Mucosa of gallbladder (tissue), 1 donor: ENCODE results near the gene LMBRD2. TPM values are rescaled to one million over a fixed set of nuclear protein-coding genes. Genes with fewer than 3 reads are reported as not detected.

Source experiments
- DNase-seq: peaks from one replicate; pipeline ENCODE4 v3.0.0-alpha.2; 2020; ENCODE audit warnings: low spot score
- total RNA-seq: library from RNA; stranded (reverse); gene quantifications from one replicate; pipeline ENCODE4 v1.2.1, GENCODE V29; 2021
- donor health status: DM: no; HTN: no; CAD: no.

LMBRD2 gene
- total RNA-seq, 1 donor from 2014 or later, result 13.9 TPM

DNA sequence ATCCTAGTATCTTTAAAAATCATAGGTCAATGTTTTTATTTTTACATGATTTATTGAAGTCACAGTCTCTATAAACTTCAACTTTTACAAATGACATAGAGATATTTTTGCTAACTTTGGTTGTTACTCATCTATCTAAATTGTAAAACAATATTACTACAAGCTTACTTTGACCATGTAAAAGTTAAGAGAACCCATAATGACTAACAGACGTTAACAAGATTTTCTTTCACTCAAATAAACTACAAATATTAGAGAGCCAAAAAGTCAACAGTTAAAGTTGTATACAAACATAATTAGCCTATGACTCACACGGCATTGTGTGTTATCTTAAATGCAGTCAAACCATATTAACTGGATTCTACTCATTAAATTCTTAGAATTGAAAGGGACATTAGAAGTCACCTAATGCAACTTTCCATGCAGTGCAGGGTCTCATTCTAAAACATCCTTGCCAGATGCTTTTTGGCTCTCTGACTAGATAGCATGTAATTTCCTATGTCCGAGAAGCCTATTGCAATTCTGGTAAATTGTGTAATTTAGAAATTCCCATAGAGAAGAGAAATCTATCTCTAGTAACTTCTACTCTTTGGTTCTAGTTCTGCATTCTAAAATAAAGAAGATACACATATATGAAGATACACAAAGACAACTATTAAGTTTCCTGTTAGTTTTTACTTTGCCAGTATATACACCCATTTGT lies 42.8 kb downstream of the LMBRD2 start:
- no peak for DNase-seq

DNA sequence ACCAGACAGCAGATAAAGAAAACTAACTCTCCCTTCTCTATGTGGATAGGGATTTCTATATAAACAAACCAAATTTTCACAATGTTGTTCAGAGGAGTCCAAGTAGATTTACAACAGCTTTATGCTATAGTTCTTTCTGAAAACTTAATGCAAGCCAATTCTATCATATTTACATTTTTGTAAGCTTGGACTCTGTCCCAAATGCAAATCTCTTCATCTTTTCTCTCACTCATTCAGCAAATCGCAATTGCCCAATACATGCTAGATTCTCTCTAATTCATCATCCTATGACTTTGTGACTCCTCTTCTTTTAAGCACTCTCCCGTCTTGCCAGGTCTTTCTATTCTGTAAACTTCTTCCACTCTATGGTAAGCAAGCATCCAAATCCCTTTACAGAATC lies 45.9 kb downstream of the LMBRD2 start:
- DNase-seq, result no peak

DNA sequence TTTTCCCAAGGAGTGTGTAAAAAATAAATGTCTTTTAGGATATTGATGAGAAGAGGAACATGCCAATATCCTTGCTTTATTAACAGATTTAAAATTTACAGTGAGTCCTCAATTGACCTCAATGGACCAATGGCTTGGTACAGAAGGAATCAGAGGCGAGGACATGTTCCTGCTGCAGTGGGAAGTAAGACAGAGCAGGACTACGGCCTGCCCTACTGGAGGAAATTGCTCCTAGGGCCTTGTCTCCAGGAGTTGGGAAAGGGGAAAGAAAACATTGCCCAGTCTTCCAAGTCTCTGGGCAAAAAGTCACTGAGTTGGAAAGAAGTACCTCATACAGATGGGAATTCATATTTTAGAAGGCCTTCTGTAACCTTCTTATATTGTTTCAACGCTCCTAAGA lies 51.9 kb downstream of the LMBRD2 start:
- no peak for DNase-seq

DNA sequence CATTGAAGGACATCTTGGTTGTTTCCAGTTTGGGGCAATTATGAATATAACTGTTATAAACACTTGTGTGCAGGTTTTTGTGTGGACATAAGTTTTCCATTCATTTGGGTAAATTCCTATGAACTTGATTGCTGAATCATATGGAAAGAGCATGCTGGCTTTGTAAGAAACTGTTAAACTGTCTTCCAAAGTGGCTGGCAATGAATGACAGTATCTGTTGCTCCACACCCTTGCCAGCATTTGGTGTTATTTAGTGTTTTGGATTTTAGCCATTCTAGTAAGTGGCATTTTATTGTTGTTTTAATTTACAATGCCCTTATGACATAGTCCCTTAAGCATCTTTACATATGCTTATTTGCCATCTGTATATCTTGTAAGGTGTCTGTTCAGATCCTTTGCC lies 55.2 kb downstream of the LMBRD2 start:
- no peak for DNase-seq

DNA sequence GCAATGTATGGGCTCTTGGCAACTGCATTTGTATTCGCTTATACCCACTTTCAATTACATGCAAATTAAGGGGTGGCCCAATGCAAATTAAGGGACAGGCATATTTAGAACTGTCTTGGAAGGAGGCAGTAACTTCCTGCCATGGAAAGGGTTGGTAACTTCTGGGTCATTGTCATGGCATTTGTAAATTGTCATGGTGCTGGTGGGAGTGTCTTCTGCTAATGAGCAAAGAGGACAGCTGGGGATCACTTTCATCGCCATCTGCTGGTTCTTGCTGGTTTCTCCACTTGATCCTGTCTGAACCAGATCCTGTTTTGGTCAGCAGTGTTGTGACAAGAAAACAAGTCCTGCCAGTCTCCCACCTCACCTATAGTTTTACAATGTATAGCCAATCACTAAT lies 61.7 kb downstream of the LMBRD2 start:
- DNase-seq, result no peak

DNA sequence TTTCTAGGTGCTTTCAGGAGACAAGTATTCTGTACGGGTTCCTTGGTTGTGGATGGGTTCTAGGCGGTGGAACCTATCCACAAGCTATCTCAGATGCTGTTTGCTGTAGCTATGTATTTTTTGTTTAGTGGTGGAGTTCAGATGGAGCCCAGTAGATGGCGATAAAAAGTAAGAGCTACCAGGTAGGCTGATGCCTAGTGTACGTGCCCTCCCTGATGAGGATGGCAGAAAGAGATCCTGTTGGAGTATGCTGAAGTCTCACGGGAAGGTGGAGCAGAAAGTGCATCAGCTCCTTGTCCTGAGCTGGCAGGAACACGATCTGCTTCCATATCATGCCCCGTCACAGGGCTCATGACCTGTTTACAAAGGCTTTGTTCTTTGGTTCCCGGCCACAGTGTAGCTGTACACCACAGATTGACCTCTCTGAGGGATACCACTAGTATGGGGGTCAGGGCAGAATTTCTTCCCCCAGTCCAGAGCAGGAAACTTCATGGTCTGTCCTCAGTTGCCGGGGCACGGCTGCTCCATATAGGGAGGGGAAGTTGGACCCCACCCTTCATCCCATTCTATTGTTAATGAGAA lies 72.4 kb downstream of the LMBRD2 start:
- DNase-seq, result peak; percentile 28

DNA sequence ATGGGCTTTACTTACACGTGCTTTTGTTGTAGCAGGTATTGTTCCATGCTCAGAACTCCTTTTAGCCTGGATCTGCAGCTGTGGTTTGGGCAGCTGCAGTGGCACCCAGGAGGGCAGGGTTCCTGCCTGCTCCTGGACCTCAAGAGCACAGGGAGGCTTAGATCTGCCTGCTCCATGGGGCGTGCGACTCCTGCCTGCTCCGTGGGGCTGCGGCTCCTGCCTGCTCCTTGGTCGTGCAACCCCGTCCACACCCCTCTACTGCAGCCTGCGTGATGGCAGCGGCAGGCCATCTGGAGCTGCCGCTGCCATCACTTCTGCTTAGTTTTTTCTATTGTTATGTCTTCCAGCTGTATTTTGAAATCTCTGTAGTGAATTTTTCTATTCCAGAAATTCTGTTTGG lies 73.3 kb downstream of the LMBRD2 start:
- DNase-seq, result no peak

DNA sequence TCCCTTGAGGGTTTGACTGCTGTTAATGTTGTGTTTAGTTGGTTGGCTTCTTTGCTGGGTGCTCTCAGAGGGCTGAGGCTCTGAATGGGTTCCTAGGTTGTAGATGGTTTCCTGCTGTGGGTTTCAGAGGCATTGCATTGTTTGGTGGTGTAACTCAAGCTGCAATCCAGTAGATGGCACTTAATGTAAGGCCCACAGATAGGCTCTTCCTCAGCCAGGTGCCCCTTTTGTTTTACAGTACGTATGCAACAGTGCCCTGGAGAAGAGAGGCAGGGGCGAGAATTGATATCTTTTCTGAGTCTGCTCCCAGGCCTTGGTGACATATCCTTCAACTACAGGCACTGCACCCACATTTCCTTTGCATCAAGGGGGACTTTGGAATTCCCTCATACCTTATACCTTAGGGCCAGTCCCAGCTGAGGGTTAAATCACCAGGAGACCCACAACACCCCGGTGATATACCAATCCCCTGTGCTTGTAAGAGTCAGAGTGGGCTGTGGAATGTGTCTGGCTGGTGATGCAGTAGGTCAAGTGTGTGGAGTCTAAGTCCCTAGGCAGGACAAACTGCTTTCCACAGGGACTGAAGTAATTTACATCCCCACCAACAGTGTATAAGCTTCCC lies 78.0 kb downstream of the LMBRD2 start:
- DNase-seq, result no peak

DNA sequence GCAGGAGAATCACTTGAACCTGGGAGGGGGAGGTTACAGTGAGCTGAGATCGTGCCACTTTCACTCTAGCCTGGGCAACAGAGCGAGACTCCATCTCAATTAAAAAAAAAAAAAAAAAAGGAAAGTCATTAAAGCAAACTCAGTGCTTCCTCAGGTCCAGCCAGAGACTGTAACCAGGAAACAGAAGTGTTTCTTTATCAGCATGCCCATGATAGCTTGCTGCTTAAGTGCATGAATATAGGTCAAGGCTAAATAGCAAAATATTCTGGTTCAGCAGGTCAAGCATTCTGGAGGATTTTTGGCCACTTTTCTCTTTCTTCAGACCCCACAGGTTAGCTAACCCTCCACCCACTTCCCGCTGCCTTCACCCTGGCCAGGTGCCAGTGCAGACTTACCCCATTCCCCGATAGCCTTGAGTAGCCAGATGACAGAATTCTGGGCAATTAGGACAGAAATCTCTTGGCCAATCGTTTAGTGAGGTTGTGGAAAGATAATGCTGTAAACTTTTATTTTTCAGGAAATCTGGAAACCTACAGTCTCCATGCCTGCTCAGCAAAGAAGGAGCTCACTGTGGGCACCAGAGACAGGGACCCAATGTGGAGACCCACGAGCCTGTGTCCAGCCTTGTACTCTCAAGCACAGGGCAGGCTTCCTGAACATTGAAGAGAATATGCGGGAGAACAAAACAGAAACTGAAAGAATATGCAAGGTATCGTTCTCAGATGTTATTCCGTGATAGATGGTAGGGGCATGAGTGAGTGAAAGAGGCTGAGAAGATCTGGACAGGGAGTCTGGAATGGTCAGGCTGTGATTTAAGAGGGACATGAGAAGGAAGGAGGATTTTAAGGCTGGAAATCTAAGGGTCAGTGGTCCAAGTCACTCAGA lies 80.8 kb downstream of the LMBRD2 start:
- DNase-seq, result no peak

DNA sequence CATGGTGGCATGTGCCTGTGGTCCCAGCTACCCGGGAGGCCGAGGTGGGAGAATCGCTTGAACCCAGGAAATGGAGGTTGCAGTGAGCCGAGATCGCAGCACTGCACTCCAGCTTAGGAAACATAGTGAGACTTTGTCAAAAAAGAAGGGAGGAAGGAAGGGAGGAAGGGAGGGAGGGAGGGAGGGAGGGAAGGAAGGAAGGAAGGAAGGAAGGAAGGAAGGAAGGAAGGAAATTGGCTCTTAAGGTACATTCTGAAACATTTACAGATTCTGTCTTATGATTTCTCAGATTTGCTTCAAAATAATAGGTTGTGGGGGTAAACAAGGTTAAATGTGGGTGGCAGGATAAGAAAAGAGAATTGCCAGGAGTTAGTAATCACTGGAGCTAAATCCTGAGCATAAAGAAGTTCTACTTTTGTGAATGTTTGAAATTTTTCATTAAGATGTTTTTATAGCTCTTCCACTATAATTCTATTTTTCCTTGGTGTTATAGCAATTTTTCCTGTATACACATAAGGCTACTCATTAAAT lies 82.9 kb downstream of the LMBRD2 start:
- DNase-seq, result no peak

DNA sequence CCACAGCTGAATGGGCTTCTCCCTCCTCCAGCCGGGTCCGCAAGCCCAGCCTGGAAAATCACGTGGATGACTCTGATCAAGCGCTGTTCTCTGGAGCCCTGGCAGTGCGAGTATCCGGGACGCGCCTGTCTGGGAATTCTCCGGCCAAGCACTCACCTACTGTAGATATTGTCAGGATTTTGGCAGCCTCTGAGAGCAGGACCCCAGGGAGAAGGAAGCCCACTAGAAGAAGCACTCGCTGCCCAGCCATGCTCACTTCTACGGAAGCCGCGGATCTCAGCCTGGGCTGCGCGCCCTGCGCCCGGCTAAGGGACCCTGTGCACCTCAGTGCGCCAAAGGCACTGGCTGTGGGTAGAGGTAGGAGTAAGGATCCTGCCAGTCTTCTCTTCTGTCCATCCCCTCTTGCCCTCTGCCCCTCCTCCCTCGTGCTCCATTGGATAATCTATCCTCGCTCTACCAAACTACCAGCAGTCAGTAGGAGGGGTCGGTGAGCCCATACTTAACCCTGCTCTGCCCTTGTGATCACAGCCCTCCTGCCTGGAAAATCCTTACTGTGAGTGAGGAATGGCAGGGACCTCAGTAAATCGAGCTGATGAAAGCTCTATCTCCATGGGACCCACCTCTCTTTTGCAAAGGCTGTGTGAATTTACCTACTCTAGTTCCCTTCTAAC lies 85.0 kb downstream of the LMBRD2 start, which contains the start of gene UGT3A2:
Gene UGT3A2, minus strand, starts transcription at position 343 of the 671 bp plus-strand sequence. Its CDS starts 93 bp downstream, at position 250.
- DNase-seq, result no peak

DNA sequence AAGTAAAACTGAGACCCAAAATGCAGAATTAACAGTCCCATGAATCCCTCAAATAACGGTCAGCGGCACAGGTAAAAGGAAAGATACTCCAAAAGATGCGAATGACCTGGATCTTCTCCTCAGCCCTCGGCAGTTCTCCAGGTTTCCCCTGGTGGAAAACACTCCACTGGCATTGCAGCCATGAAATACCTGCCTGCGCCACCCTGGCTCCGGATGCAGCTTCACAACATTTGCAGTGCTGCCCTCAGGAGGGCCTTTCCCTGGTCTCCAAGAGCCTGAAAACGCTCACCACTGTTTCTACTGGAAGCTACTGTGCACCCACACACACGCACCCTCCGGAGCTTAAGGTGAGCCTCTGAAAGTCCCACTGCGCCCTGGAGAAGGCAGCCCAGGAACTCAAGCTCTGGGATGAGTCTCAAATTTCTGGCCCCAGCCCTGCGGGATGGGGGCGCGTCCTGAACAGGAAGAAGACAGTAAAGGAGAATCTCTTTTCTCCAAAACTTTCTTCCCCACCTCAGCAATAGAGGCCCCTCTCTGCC lies 85.6 kb downstream of the LMBRD2 start:
- DNase-seq, result no peak

DNA sequence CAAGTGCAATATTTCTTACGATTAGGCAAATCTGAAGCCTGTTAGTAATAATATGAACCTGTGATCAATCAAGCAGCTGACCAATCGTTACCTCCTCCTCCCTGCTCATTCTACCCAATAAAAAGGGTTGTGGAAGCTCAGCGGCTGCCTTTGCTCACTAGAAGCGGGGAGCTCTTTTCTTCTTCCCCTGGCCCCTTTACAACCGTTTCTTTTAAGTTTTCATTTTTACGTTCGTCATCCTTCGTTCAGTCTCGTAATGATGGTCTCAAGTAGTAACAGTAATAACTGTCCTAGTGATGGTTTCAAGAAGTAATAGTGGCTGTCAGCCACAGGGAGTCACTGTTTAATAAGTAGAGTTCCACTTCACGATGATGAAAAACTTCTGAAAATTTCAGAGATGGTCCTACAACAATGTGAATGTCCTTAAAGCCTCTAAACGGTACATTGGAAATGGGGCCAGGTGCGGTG lies 91.2 kb downstream of the LMBRD2 start:
- DNase-seq, result no peak

DNA sequence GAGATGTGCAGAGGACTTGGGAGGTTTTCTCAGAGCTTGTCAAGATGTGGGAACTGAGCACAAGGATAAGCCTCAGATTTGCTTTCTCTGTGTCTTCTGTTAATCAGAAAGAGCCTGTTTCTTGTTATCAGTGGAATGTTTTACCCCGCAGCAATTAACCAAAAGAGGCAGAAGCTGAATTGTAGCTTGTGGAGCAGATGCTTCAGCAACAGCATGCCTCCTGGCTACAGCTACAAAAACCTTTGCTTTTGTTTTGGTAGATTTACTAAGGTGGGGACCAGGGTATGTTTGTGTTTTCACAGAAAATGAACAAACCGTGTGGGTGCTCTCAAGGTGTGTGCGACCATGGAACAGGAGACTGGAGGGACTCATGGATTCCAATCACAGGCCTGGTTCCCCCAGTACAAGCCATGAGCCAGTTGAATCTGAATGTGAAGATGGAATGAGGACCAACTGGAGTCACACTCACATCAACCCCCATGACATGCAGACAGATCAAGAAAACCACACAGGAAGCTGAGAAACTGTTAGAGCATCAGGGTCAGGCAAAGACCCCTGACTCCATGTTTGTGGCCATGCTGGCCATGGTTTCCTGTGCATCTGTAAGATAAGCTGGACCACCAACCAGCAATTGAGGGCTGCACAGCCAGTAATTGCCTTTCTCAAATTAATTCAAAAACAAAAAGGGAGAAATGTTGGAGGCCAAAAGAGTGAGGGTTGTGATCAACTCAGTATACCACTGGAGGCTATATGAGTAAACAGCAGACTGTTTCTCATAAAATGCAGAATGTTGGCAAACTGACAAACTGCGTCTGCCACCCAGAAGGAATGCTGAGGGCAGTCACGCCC lies 91.9 kb downstream of the LMBRD2 start:
- no peak for DNase-seq

DNA sequence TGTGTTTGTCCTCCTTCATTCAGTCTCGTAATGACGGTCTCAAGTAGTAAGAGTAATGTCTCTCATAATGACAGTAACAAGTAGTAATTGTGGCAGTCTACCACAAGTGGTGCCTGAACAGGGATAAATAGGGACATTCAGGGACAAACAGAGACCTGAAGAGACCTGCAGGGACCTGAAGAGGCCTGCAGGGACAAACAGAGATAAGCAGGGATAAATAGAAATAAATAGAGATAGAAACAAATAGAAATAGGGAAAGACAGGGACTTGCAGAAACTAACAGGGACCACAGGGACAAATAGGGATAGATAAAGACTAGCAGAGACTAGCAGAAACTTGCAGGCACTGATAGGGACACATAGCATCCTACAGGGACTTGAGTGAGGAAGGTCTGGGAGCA lies 92.9 kb downstream of the LMBRD2 start:
- DNase-seq, result no peak

DNA sequence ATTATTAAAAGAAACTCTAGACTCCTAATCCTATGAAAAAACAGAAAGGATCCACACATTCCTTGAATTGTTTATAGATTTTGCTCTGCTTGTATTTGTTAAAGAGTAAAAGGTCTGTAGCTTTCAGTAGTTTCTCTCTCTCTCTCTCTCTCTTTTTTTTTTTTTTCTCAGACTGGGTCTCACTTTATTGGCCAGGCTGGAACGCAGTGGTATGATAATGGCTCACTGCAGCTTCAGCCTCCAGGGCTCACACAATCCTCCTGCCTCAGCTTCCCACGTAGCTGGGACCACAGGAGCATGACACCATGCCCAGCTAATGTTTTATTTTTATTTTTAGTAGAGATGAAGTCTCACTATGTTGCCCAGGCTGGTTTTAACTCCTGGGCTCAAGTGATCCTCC lies 94.3 kb downstream of the LMBRD2 start:
- no peak for DNase-seq

DNA sequence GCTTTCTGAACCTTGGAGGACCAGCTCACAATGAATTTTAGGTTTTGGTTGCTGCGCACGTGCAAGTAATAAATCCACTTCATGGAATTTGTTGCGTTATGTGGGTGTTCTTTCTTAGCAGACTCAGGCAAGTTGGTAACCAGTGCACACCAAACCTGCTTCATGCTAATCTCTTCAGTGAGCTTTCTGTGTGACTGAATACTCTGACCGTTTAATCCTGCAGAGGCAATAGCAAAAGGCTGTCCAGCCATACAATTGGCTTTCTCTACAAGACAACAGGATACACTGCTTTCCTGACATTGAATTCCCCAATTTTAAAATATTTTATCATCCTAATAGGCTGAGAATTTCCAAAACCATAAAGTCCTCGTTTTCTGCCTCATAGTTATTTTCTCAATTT lies 95.3 kb downstream of the LMBRD2 start:
- DNase-seq, result no peak

DNA sequence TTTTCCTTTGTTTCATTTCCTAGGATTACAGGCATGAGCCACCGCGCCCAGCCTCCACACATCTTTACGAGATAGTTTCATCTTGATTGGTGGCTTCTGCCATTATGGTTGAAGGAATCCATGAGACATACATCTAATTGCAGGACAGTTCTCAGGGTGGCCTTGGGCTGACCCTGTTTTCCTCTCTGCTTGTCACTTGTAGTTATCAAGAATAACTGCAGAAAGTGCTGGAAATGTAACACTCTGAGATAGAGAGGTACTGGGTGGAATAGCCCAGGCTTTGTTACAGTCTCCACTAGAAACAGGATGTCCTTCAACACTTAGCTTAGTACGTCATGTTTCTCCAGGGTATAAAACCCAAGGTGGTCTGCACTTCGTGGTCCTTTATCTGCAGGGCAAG lies 95.7 kb downstream of the LMBRD2 start:
- DNase-seq, result no peak

DNA sequence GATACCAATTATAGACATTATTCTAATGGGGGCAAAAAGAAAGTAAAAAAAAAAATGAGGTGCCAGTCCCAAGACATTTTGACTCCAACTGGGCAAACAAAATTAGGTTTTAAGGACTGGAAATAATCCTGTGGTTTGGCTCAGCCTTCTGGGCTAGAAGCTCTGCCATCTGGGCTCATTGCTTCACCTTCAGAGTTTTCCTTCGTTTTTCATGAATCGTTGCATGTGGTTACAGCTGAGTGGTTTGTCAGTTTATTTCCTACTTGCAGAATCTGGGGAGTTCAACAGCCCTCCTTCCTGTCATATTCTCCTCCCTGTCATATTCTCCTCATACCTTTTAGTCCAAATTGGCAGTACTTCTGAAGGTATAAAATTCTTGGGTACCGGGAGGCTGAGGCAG lies 97.0 kb downstream of the LMBRD2 start:
- DNase-seq, result no peak

DNA sequence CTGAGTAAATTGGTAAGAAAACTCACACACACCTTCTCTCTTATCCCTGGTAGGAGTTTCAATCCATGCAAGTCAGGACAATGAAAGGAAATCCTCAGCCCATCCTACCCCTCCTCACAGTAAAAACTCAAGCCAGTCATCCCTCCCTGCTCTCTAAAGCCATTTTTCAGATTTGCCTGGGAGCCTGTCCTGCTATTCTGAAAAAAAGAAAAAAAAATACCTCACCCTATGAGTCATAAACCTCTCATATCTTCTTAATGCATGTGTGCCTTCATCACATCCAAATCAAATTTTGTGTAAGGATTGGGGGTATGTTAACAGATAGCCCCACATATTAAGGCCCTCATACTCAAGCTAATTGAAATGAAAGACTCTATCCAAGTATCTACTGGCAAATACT lies 99.1 kb downstream of the LMBRD2 start:
- DNase-seq, result no peak
